Measurements from ENCODE around the gene TCF25. TPM values are rescaled to one million over a fixed set of nuclear protein-coding genes. Genes with fewer than 3 reads are reported as not detected.

The TCF25 gene
- polyA plus RNA-seq, 1 donor, result 100 TPM

- no peak for DNase-seq (ENCODE audit: low read depth)
These were observed 63.6 kb downstream of the TCF25 start for GRCh38 chr16:89936981-89937380.

- DNase-seq (ENCODE audit: low read depth), result no peak
These were observed 64.9 kb downstream of the TCF25 start for GRCh38 chr16:89938175-89938885.

GRCh38 chr16:89944773-89945172 lies 71.4 kb downstream of the TCF25 start:
- DNase-seq (ENCODE audit: low read depth), result no peak

- no peak for DNase-seq (ENCODE audit: low read depth)
These were observed 72.3 kb downstream of the TCF25 start for GRCh38 chr16:89945654-89946053.

- no peak for DNase-seq (ENCODE audit: low read depth)
These were observed 73.1 kb downstream of the TCF25 start for GRCh38 chr16:89946515-89946914.

GRCh38 chr16:89949121-89949742 lies 75.8 kb downstream of the TCF25 start:
- DNase-seq (ENCODE audit: low read depth), result no peak

- no peak for DNase-seq (ENCODE audit: low read depth)
These were observed 76.4 kb downstream of the TCF25 start for GRCh38 chr16:89949756-89950155.

GRCh38 chr16:89951509-89951908 lies 78.1 kb downstream of the TCF25 start:
- no peak for DNase-seq (ENCODE audit: low read depth)

GRCh38 chr16:89952049-89952448 lies 78.7 kb downstream of the TCF25 start:
- DNase-seq (ENCODE audit: low read depth), result no peak

- DNase-seq (ENCODE audit: low read depth), result no peak
These were observed 79.2 kb downstream of the TCF25 start for GRCh38 chr16:89952551-89952950.

GRCh38 chr16:89953671-89954406 lies 80.4 kb downstream of the TCF25 start:
- DNase-seq (ENCODE audit: low read depth), result no peak

GRCh38 chr16:89954462-89954861 lies 81.1 kb downstream of the TCF25 start:
- no peak for DNase-seq (ENCODE audit: low read depth)

GRCh38 chr16:89955001-89955685 lies 81.8 kb downstream of the TCF25 start:
- DNase-seq (ENCODE audit: low read depth), result no peak

- no peak for DNase-seq (ENCODE audit: low read depth)
These were observed 83.3 kb downstream of the TCF25 start for GRCh38 chr16:89956505-89957215.

- DNase-seq (ENCODE audit: low read depth), result no peak
These were observed 83.9 kb downstream of the TCF25 start for GRCh38 chr16:89957216-89957785.

- no peak for DNase-seq (ENCODE audit: low read depth)
These were observed 84.7 kb downstream of the TCF25 start for GRCh38 chr16:89958068-89958467.

GRCh38 chr16:89958596-89958995 lies 85.2 kb downstream of the TCF25 start:
- no peak for DNase-seq (ENCODE audit: low read depth)

- DNase-seq (ENCODE audit: low read depth), result no peak
These were observed 87.6 kb downstream of the TCF25 start for GRCh38 chr16:89960966-89961365.

All from forelimb muscle (tissue), 1 donor.